Endothelial cell of umbilical vein (primary cell): Measurements from ENCODE around the gene ZFHX2. TPM values are rescaled to one million over a fixed set of nuclear protein-coding genes. Genes with fewer than 3 reads are reported as not detected.

ENCODE experiments used
- BruUV-seq: library from RNA; stranded (reverse); fragments of 400-500 nt; replicated peaks from 2 replicates; lab custom pipeline; 2021; lab: Mats Ljungman, UMichigan
- CTCF ChIA-PET: fragments of 300-600, 350-600 bp; sonication (Branson Sonifier 250); formaldehyde crosslinking; loops from one replicate; lab custom pipeline; 2021; ENCODE audit warnings: antibody characterized with exemption, inconsistent platforms; lab: Charles Lee
- POLR2A ChIA-PET: fragments of 300-600, 350-600 bp; sonication (Branson Sonifier 250); formaldehyde crosslinking; loops from one replicate; lab custom pipeline; 2021; ENCODE audit warnings: antibody characterized with exemption, inconsistent platforms; lab: Charles Lee
- DNase-seq: peaks from one replicate; pipeline ENCODE4 v3.0.0-alpha.2; 2011; ENCODE audit warnings: low read depth, low spot score
- FAIRE-seq: peaks from 2 replicates; lab custom pipeline; 2011; peaks lifted over from hg19 to GRCh38; lab: Jason Lieb, UNC
- H2AFZ ChIP-seq: 2 replicates; pipeline ENCODE4 v1.6.0; 2012; ENCODE audit warnings: low read depth, low read length, control low read depth, inconsistent platforms
- H3K27ac ChIP-seq: 2 replicates; pipeline ENCODE4 v1.5.1; 2011; ENCODE audit warnings: low read depth, mild to moderate bottlenecking, control low read depth, low read length, moderate library complexity; ENCODE audit not compliant: insufficient read depth
- H3K27me3 ChIP-seq, 2 experiments: 2 replicates each; pipeline versions ENCODE4 v1.6.0 to v1.6.1; 2011; ENCODE audit warnings: low read length in 2 of 2, mixed read lengths in 1 of 2; ENCODE audit not compliant: control insufficient read depth in 2 of 2, insufficient read depth in 2 of 2
- H3K36me3 ChIP-seq, 2 experiments: 2 replicates in 1 of 2; 3 replicates in 1 of 2; pipeline ENCODE4 v1.5.1; 2011; ENCODE audit warnings: low read length in 2 of 2, mild to moderate bottlenecking in 1 of 2, moderate library complexity in 1 of 2; ENCODE audit not compliant: control insufficient read depth in 2 of 2, insufficient read depth in 2 of 2; ENCODE audit errors: extremely low read depth in 1 of 2
- H3K4me1 ChIP-seq: 3 replicates; pipeline ENCODE4 v1.5.1; 2011; ENCODE audit warnings: mild to moderate bottlenecking, low read length; ENCODE audit not compliant: control insufficient read depth, insufficient read depth; ENCODE audit errors: extremely low read depth
- H3K4me2 ChIP-seq: 2 replicates; pipeline ENCODE4 v1.6.1; 2011; ENCODE audit warnings: low read length, control low read depth, mixed read lengths; ENCODE audit not compliant: insufficient read depth
- H3K4me3 ChIP-seq, 3 experiments: fragments of 200-600 bp in 1 of 3; sonication (generic), shearing (Covaris generic) in 1 of 3; replicated peaks in 1 of 3; 2 replicates each; pipeline ENCODE4 v1.5.1; 2011 to 2016; ENCODE audit warnings: control low read depth in 3 of 3, low read length in 3 of 3, mild to moderate bottlenecking in 2 of 3, inconsistent platforms in 1 of 3, low read depth in 1 of 3, moderate library complexity in 1 of 3; ENCODE audit not compliant: insufficient read depth in 1 of 3
- H3K79me2 ChIP-seq: 2 replicates; pipeline ENCODE4 v1.6.0; 2012; ENCODE audit warnings: low read length, inconsistent platforms; ENCODE audit not compliant: control insufficient read depth, insufficient read depth
- H3K9ac ChIP-seq: replicated peaks from 2 replicates; pipeline ENCODE3; 2011; ENCODE audit warnings: low read length, control low read depth; ENCODE audit not compliant: insufficient read depth; ENCODE audit errors: extremely low read depth
- H3K9me1 ChIP-seq: replicated peaks from 3 replicates; pipeline ENCODE4 v1.6.0; 2011; ENCODE audit warnings: mild to moderate bottlenecking, low read length; ENCODE audit not compliant: control insufficient read depth, insufficient read depth; ENCODE audit errors: extremely low read depth
- H3K9me3 ChIP-seq: replicated peaks from 2 replicates; pipeline ENCODE4 v1.5.1; 2012; ENCODE audit warnings: low read length, inconsistent platforms; ENCODE audit not compliant: control insufficient read depth, insufficient read depth
- H4K20me1 ChIP-seq: replicated peaks from 2 replicates; pipeline ENCODE3; 2011; ENCODE audit warnings: mild to moderate bottlenecking, low read length; ENCODE audit not compliant: control insufficient read depth, insufficient read depth; ENCODE audit errors: extremely low read depth
- EZH2 ChIP-seq: IDR thresholded peaks from 2 replicates; pipeline ENCODE4 v1.6.1; 2012; ENCODE audit warnings: borderline replicate concordance, low read depth, mild to moderate bottlenecking, moderate library complexity, low read length, inconsistent platforms; ENCODE audit not compliant: severe bottlenecking
- FOS ChIP-seq: IDR thresholded peaks from 2 replicates; pipeline ENCODE4 v1.6.1; 2011; ENCODE audit warnings: mild to moderate bottlenecking, low read length, moderate library complexity, borderline replicate concordance; ENCODE audit not compliant: insufficient read depth
- GATA2 ChIP-seq: IDR thresholded peaks from 2 replicates; pipeline ENCODE4 v1.7.0; 2011; ENCODE audit warnings: low read depth, mild to moderate bottlenecking, moderate library complexity, mixed read lengths, low read length; ENCODE audit not compliant: insufficient read length, insufficient read depth
- JUN ChIP-seq: IDR thresholded peaks from 2 replicates; pipeline ENCODE4 v1.6.1; 2011; ENCODE audit warnings: borderline replicate concordance, low read depth; ENCODE audit not compliant: insufficient read length, insufficient read depth
- MYC ChIP-seq: IDR thresholded peaks from one replicate; pipeline ENCODE4 v1.6.1; 2011; ENCODE audit warnings: mild to moderate bottlenecking, low read depth, low read length
- POLR2A ChIP-seq: IDR thresholded peaks from 2 replicates; pipeline ENCODE4 v1.6.1; 2012; ENCODE audit warnings: low read depth, mild to moderate bottlenecking, control low read depth, low read length
- POLR2AphosphoS5 ChIP-seq: IDR thresholded peaks from 2 replicates; pipeline ENCODE4 v1.6.1; 2012; ENCODE audit warnings: low read depth, mild to moderate bottlenecking, control low read depth, low read length, moderate library complexity; ENCODE audit not compliant: insufficient read depth
- dilution Hi-C: fragments of 300-500 bp; cut with MboI; formaldehyde crosslinking; loops from one replicate; pipeline ENCODE4 v1.15.0; 2019; ENCODE audit warnings: low sequenced_read_pairs; ENCODE audit not compliant: extremely low pct_ligation_motif_present
- intact Hi-C: fragments of 100-400 bp; cut with micrococcal nuclease; formaldehyde crosslinking; loops from one replicate; pipeline ENCODE4 v1.10.0; 2022
- polyA plus RNA-seq, 4 experiments: library from polyadenylated mRNA; depleted of rRNA in 3 of 4; stranded (reverse) in 3 of 4; unstranded in 1 of 4; fragments of >200 nt; gene quantifications; 2 replicates each; pipeline versions ENCODE4 v1.2.1 to v1.2.3, GENCODE V29; 2011 to 2012; ENCODE audit warnings: missing spikeins in 1 of 4
- total RNA-seq: library from RNA; stranded (reverse); gene quantifications from 2 replicates; pipeline ENCODE4 v1.2.3, GENCODE V29; 2021
- TF ChIP-seq, protein P1 (sequence below): IDR thresholded peaks from 2 replicates; pipeline ENCODE4 v1.6.1; 2011; ENCODE audit not compliant: insufficient read depth, insufficient read length
- TF ChIP-seq, protein P2 (sequence below), 2 donors: IDR thresholded peaks; 1 replicate in 1 of 2; 2 replicates in 1 of 2; pipeline ENCODE4 v1.5.1; 2011; ENCODE audit warnings: low read length in 2 of 2, mild to moderate bottlenecking in 2 of 2, moderate library complexity in 2 of 2, control low read depth in 1 of 2, inconsistent platforms in 1 of 2, low read depth in 1 of 2; ENCODE audit not compliant: insufficient read depth in 1 of 2; ENCODE audit errors: extremely low read depth in 1 of 2

Gene ZFHX2
- total and polyA plus RNA-seq, 2 donors (not counting 3 experiments of a cell fraction or from before 2014, with no cell fraction given) = 0.25 to 2.3 TPM

- dilution Hi-C loops (no loop called here), intact Hi-C loops (no loop called here)
- POLR2A ChIA-PET = no interaction called here
- Histone ChIP-seq H3K9me1 (no peaks in the 10 kb centered on the region), H3K27ac (no peak overlapping the region), H3K27me3 (no peaks in the 10 kb centered on the region), H3K9ac (no peak overlapping the region), H3K4me2 (no peak overlapping the region), H3K36me3 (no peaks in the 10 kb centered on the region), H2AFZ (no peak overlapping the region), H3K79me2 (no peaks in the 10 kb centered on the region), H4K20me1 (no peaks in the 10 kb centered on the region), H3K9me3 (no peaks in the 10 kb centered on the region), H3K4me3 (no peak overlapping the region), H3K4me1 (no peaks in the 10 kb centered on the region)
- no TSS peak for BruUV-seq
- no peak for DNase-seq
- TF ChIP-seq JUN (no peak), FOS (no peak), MYC (no peak), POLR2AphosphoS5 (no peak), GATA2 (no peak)
- FAIRE-seq = no peak
- CTCF ChIA-PET = interaction anchor here (3.0 kb wide), 1 partner anchor 34 kb away, joined by 13 read pairs; no protein-coding TSS in a partner anchor
Measured at GRCh38 chr14:23524954-23525353, 26.6 kb downstream of the ZFHX2 start.

- intact Hi-C loops (no loop called here), dilution Hi-C loops (no loop called here)
- Histone ChIP-seq H3K27ac (no peak overlapping the region), H3K9me3 (no peaks in the 10 kb centered on the region), H3K4me2 (no peak overlapping the region), H3K9me1 (no peaks in the 10 kb centered on the region), H3K4me3 (no peak overlapping the region), H4K20me1 (no peaks in the 10 kb centered on the region), H3K4me1 (no peaks in the 10 kb centered on the region), H3K27me3 (no peaks in the 10 kb centered on the region), H3K36me3 (no peaks in the 10 kb centered on the region), H3K79me2 (no peaks in the 10 kb centered on the region), H2AFZ (no peak overlapping the region), H3K9ac (no peak overlapping the region)
- ChIA-PET POLR2A (no interaction called here), CTCF (interaction anchor here (3.0 kb wide), 1 partner anchor 36 kb away, joined by 13 read pairs; no protein-coding TSS in a partner anchor)
- no peak for DNase-seq
- FAIRE-seq = no peak
- TF ChIP-seq, protein P1, sequence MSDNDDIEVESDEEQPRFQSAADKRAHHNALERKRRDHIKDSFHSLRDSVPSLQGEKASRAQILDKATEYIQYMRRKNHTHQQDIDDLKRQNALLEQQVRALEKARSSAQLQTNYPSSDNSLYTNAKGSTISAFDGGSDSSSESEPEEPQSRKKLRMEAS = no peak
- TF ChIP-seq POLR2A (no peak), JUN (no peak), GATA2 (no peak), MYC (no peak), POLR2AphosphoS5 (no peak), EZH2 (no peak)
- TF ChIP-seq, protein P2, sequence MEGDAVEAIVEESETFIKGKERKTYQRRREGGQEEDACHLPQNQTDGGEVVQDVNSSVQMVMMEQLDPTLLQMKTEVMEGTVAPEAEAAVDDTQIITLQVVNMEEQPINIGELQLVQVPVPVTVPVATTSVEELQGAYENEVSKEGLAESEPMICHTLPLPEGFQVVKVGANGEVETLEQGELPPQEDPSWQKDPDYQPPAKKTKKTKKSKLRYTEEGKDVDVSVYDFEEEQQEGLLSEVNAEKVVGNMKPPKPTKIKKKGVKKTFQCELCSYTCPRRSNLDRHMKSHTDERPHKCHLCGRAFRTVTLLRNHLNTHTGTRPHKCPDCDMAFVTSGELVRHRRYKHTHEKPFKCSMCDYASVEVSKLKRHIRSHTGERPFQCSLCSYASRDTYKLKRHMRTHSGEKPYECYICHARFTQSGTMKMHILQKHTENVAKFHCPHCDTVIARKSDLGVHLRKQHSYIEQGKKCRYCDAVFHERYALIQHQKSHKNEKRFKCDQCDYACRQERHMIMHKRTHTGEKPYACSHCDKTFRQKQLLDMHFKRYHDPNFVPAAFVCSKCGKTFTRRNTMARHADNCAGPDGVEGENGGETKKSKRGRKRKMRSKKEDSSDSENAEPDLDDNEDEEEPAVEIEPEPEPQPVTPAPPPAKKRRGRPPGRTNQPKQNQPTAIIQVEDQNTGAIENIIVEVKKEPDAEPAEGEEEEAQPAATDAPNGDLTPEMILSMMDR (IDR thresholded peaks at IDR 0.05; ENCODE audit: extremely low read depth in 1 of 2, insufficient read depth in 1 of 2, low read depth in 1 of 2, low read length in 2 of 2) = no peak
- no TSS peak for BruUV-seq
Measured at GRCh38 chr14:23523229-23524016, 28.1 kb downstream of the ZFHX2 start.
